Common myeloid progenitor, CD34-positive (primary cell): ENCODE results near the gene CDC42EP4.

ENCODE experiments used
- CTCF ChIA-PET: fragments of 350-600 bp; sonication (Branson Sonifier 250); formaldehyde crosslinking; loops from one replicate; lab custom pipeline; 2021; ENCODE audit warnings: antibody characterized with exemption; lab: Charles Lee
- POLR2A ChIA-PET: fragments of 350-600 bp; sonication (Branson Sonifier 250); formaldehyde crosslinking; loops from one replicate; lab custom pipeline; 2021; ENCODE audit warnings: antibody characterized with exemption; lab: Charles Lee
- DNase-seq, 3 donors: peaks; one replicate each; pipeline versions ENCODE4 v3.0.0 to v3.0.0-alpha.2; 2013
- H3K27ac ChIP-seq, 2 experiments: 1 replicate in 1 of 2; 2 replicates in 1 of 2; pipeline ENCODE4 v1.7.0; 2013; ENCODE audit warnings: inconsistent platforms in 2 of 2, low read length in 2 of 2, mild to moderate bottlenecking in 2 of 2, low read depth in 1 of 2, moderate library complexity in 1 of 2; ENCODE audit not compliant: severe bottlenecking in 2 of 2, insufficient read depth in 1 of 2, poor library complexity in 1 of 2
- H3K27me3 ChIP-seq, 5 experiments: replicated peaks in 2 of 5; 1 replicate in 3 of 5; 2 replicates in 2 of 5; pipeline versions ENCODE4 v1.6.1 to v1.7.0; 2013; ENCODE audit warnings: low read length in 4 of 5, mild to moderate bottlenecking in 2 of 5, moderate library complexity in 2 of 5, inconsistent platforms in 1 of 5; ENCODE audit not compliant: insufficient read depth in 5 of 5, control insufficient read depth in 4 of 5
- H3K36me3 ChIP-seq, 4 experiments: 1 replicate in 2 of 4; 2 replicates in 2 of 4; pipeline versions ENCODE4 v1.6.1 to v1.7.0; 2013; ENCODE audit warnings: low read length in 3 of 4, control low read depth in 1 of 4, mild to moderate bottlenecking in 1 of 4; ENCODE audit not compliant: control insufficient read depth in 4 of 4, insufficient read depth in 4 of 4
- H3K4me1 ChIP-seq, 4 experiments: 1 replicate in 3 of 4; 2 replicates in 1 of 4; pipeline versions ENCODE4 v1.6.1 to v1.7.1; 2013; ENCODE audit warnings: low read length in 3 of 4, mild to moderate bottlenecking in 3 of 4, control low read depth in 1 of 4, inconsistent platforms in 1 of 4, moderate library complexity in 1 of 4; ENCODE audit not compliant: control insufficient read depth in 4 of 4, insufficient read depth in 4 of 4; ENCODE audit errors: control extremely low read depth in 1 of 4
- H3K4me3 ChIP-seq, 7 experiments: 1 replicate in 4 of 7; 2 replicates in 3 of 7; pipeline versions ENCODE4 v1.5.1 to v1.7.0; 2013; ENCODE audit warnings: mild to moderate bottlenecking in 7 of 7, low read length in 6 of 7, moderate library complexity in 6 of 7, inconsistent platforms in 2 of 7, low read depth in 2 of 7, control low read depth in 1 of 7; ENCODE audit not compliant: insufficient read depth in 4 of 7, control insufficient read depth in 1 of 7; ENCODE audit errors: extremely low read depth in 1 of 7
- H3K9me3 ChIP-seq, 5 experiments: 1 replicate in 4 of 5; 2 replicates in 1 of 5; pipeline versions ENCODE4 v1.6.1 to v1.7.1; 2013; ENCODE audit warnings: low read length in 4 of 5, mild to moderate bottlenecking in 2 of 5, inconsistent platforms in 1 of 5, low read depth in 1 of 5, moderate library complexity in 1 of 5; ENCODE audit not compliant: control insufficient read depth in 4 of 5, insufficient read depth in 2 of 5; ENCODE audit errors: control extremely low read depth in 1 of 5
- WGBS: methylation state at CpG from one replicate; pipeline ENCODE4 v1.1.5; 2013; ENCODE audit not compliant: insufficient coverage; 5-methylcytosine and 5-hydroxymethylcytosine counted together

The CDC42EP4 gene

DNA sequence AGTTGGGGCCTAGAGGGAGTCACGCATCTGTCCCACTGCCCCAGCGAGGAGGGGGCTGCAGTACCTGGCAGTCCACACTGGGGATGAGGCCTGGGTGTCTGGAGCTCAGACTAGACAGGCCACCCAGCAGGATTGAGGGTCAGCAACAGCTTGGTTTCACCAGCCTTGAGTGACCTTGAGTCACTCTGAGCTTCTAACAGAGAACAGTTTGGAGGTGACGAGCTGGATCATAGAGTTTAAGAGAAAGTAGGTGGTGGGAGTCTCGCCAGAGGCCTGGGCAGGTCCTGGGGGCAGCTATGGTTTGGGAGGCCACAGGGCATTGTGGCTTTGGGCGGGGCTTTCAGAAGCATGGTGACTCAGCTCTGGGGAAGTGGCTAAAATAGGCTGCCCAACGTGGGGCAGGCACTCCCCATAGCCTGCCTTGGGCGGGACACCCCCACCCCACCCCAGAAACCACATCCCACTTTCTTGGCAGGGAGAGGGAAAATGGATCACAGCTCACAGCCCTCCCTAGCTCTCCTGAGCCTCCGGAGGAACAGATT, 20.5 kb downstream of the CDC42EP4 start:
- H3K4me3 ChIP-seq, result peak overlapping the region in 4 of 7 experiments; percentile 24 to 53 (median 41)
- H3K27ac ChIP-seq, result no peak overlapping the region
- no peaks in the 10 kb centered on the region for H3K9me3 ChIP-seq
- DNase-seq, result peak in 2 of 3 donors; percentile 55 to 62
- H3K4me1 ChIP-seq, result peaks cover 0 to 26% (median 22%) of the 10 kb centered on the region in 4 experiments
- POLR2A ChIA-PET, result interaction anchor here (0.7 kb wide), 1 partner anchor 8 kb away, joined by 3 read pairs; no protein-coding TSS in a partner anchor
- 30% methylated on average over 7 of the region's 8 CpGs for WGBS
- CTCF ChIA-PET, result interaction anchor here (1.0 to 1.6 kb wide), 8 partner anchors 9 to 78 kb away, joined by 3 to 5 read pairs (median 3); no protein-coding TSS in a partner anchor
- H3K36me3 ChIP-seq, result peaks cover 0 to under 1% (median 0%) of the 10 kb centered on the region in 4 experiments
- no peaks in the 10 kb centered on the region for H3K27me3 ChIP-seq

DNA sequence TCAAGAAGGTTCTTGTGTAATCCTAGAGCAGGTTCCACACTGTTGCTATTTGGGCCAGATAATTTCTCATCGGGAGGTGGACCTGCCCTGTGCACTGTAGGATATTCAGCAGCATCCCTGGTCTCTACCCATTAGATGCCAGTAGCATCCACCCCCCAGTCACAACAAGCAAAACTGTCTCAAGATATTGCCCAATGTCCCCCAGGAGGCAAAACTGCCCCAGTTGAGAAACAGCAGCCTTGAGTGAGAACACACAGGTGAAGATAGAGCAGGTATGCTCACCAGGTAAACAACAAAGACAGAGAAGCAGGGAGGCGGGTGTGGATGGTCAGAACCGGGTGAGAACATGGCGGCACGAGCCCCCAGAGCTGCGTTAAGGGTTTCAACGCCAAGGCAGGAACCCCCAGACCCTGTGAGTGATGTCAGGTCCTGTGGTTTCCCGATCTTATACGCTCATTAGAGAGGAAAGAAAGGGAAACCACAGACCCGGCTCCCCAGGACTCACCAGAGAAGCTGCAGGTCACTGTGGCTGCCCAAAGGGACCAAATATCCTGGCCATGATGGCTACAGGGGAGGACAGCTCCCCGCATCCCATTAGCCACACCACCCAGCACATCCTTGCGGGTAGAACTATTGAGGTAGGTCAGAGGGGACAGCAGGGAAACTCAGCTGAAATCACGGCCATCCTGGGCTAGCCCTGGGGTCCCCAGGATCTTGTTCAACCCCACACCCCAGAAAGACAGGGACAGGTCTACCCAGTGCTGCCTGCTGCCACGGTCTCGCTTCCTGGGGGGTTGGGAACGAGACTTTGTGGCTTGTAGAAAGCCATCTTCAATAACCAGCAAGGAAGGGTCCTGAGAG, 21.2 kb downstream of the CDC42EP4 start:
- WGBS, result 42% methylated on average over 9 of the region's 16 CpGs
- CTCF ChIA-PET, result interaction anchor here (1.0 to 1.6 kb wide), 8 partner anchors 9 to 79 kb away, joined by 3 to 5 read pairs (median 4); no protein-coding TSS in a partner anchor
- H3K27ac ChIP-seq, result no peak overlapping the region
- peak in 2 of 3 donors; percentile 59 to 60 for DNase-seq
- H3K36me3 ChIP-seq, result peaks cover 0 to 5% (median 0%) of the 10 kb centered on the region in 4 experiments
- H3K27me3 ChIP-seq, result no peaks in the 10 kb centered on the region
- H3K9me3 ChIP-seq, result no peaks in the 10 kb centered on the region
- H3K4me1 ChIP-seq, result peaks cover 0 to 26% (median 22%) of the 10 kb centered on the region in 4 experiments
- POLR2A ChIA-PET, result interaction anchor here (0.7 kb wide), 1 partner anchor 9 kb away, joined by 3 read pairs; no protein-coding TSS in a partner anchor
- H3K4me3 ChIP-seq, result peak overlapping the region in 4 of 7 experiments; percentile 20 to 53 (median 41)

DNA sequence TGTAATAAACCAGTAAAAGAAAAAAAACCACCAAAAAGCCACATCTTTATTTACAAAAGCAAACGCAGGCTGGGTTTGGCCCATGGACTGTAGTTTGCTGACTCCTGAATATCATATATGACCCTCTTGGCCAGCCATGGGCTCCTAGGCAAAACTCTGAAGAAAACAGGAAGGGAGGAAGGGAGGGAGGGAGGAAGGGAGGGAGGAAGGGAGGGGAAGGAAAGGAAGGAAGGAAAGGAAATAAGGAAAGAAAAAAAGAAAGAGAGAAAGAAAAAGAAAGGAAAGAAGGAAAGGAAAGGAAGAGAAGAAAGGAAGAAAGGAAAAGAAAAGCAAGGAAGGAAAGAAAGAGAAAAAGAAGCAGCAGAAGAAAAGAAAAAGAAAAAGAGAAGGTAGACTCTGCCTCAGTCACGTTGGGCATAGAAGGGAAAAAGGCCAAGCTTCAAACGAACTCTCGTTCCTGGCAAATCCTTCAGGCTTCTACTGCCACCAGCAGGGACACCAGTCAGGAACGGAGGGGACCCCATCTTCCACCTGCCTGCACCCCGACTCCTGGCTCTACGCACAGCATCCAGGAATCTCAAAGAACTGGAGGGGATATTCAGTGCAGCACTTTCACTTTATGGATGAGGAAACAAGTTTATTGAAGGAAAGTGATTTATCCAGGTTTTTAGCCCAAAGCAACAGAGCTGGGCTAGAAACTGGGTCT, 22.1 kb downstream of the CDC42EP4 start:
- Histone ChIP-seq H3K27ac (no peak overlapping the region), H3K36me3 (peaks cover 0 to 5% (median 0%) of the 10 kb centered on the region in 4 experiments), H3K27me3 (no peaks in the 10 kb centered on the region), H3K4me3 (no peak overlapping the region), H3K4me1 (peaks cover 0 to 26% (median 22%) of the 10 kb centered on the region in 4 experiments), H3K9me3 (no peaks in the 10 kb centered on the region)
- ChIA-PET POLR2A (no interaction called here), CTCF (interaction anchor here (1.1 kb wide), 1 partner anchor 34 kb away, joined by 4 read pairs; no protein-coding TSS in a partner anchor)
- no peak for DNase-seq
- 98% methylated on average over 6 of the region's 7 CpGs for WGBS

DNA sequence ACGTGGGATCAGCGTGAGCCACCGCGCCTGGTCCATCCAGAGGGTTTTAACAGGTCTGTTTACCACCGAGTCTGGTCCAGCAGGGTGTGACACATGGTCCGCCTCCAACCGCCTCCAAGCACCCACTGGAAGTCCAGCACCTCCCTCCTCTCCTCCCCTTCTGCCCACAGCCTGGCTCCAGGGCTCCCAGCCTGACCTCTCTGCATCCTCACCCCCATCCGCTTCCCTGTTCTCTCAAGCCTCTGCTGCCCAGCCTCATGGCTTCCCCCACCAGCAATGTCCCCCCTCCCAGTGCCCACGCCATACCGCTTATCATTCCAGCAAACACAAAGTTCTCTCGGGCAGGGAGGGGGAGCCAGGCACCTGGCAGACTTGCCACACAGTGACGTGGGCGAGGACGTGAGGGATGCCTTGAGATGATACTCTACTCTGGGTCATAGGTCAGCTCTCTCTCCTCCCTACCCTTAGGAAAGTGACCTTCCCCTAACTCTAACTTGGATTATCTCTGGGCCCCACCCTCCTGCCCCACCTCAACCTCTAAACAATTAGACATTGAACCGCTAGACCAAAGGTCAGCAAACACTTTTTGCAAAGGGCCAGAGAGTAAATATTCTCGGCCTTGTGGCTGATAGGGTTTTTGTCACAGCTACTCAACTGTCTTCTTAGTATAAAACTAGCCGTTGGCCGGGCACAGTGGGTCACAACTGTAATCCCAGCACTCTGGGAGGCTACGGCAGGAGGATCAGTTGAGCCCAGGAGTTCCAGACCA, 23.1 kb downstream of the CDC42EP4 start:
- DNase-seq, result no peak
- ChIA-PET CTCF (no interaction called here), POLR2A (no interaction called here)
- H3K4me3 ChIP-seq, result no peak overlapping the region
- peaks cover 0 to 5% (median 0%) of the 10 kb centered on the region in 4 experiments for H3K36me3 ChIP-seq
- H3K4me1 ChIP-seq, result peaks cover 0 to 31% (median 22%) of the 10 kb centered on the region in 4 experiments
- no peaks in the 10 kb centered on the region for H3K9me3 ChIP-seq
- H3K27me3 ChIP-seq, result no peaks in the 10 kb centered on the region
- no peak overlapping the region for H3K27ac ChIP-seq
- WGBS, result 95% methylated on average over 13 of the region's 19 CpGs

- 100% methylated on average over 4 of the region's 8 CpGs for WGBS
Observed at GRCh38 chr17:73286863-73287296, 24.9 kb downstream of the CDC42EP4 start.

More at GRCh38 chr17:73286863-73287296, 24.9 kb downstream of the CDC42EP4 start:
- H3K27ac ChIP-seq, result no peak overlapping the region
- ChIA-PET POLR2A (no interaction called here), CTCF (no interaction called here)
- H3K4me3 ChIP-seq, result no peak overlapping the region
- H3K27me3 ChIP-seq, result peaks cover 0 to 2% (median 0%) of the 10 kb centered on the region in 5 experiments
- DNase-seq, result no peak
- H3K4me1 ChIP-seq, result peaks cover 0 to 26% (median 18%) of the 10 kb centered on the region in 4 experiments
- H3K9me3 ChIP-seq, result no peaks in the 10 kb centered on the region
- peaks cover 0 to 5% (median 0%) of the 10 kb centered on the region in 4 experiments for H3K36me3 ChIP-seq
